ENCODE data around the gene PODN. TPM values are rescaled to one million over a fixed set of nuclear protein-coding genes. Genes with fewer than 3 reads are reported as not detected.

The PODN gene
- total RNA-seq, 4 donors from 2014 or later, result 78.6 to 150 (median 113) TPM

- DNase-seq (ENCODE audit: extremely low spot score), result no peak
- H3K9me3 ChIP-seq, result no peaks in the 10 kb centered on the region
Observed at GRCh38 chr1:53128401-53128800, 66.4 kb downstream of the PODN start.

GRCh38 chr1:53129891-53130597 is 68.0 kb downstream of the PODN start:
- no peaks in the 10 kb centered on the region for H3K36me3 ChIP-seq
- intact Hi-C loops (cut with DNase I), result no loop called here
- H3K9me3 ChIP-seq, result no peaks in the 10 kb centered on the region
- no peak overlapping the region for H3K4me3 ChIP-seq
- H3K27ac ChIP-seq (replicated peaks in 1 of 4), result peak overlapping the region in 3 of 4 donors; percentile 55 to 58 (median 56)
- no peaks in the 10 kb centered on the region for H3K27me3 ChIP-seq
- TF ChIP-seq CTCF (IDR thresholded peaks at IDR 0.05) (no peak), POLR2AphosphoS5 (IDR thresholded peaks at IDR 0.05) (no peak), EP300 (IDR thresholded peaks at IDR 0.05) (no peak), POLR2A (IDR thresholded peaks at IDR 0.05; ENCODE audit: low read depth) (no peak)
- 84% methylated on average over 8 of the region's 12 CpGs for WGBS
- peaks cover 4 to 40% (median 36%) of the 10 kb centered on the region in 4 donors for H3K4me1 ChIP-seq
- DNase-seq (ENCODE audit: extremely low spot score), result no peak

More at GRCh38 chr1:53128401-53128800, 66.4 kb downstream of the PODN start:
- Histone ChIP-seq H3K36me3 (no peaks in the 10 kb centered on the region), H3K27ac (replicated peaks in 1 of 4) (no peak overlapping the region), H3K27me3 (no peaks in the 10 kb centered on the region), H3K4me1 (peaks cover 8 to 56% (median 50%) of the 10 kb centered on the region in 4 donors), H3K4me3 (no peak overlapping the region)
- 95% methylated on average over 4 of the region's 4 CpGs for WGBS
- intact Hi-C loops (cut with DNase I), result no loop called here
- TF ChIP-seq POLR2A (IDR thresholded peaks at IDR 0.05; ENCODE audit: low read depth) (no peak), POLR2AphosphoS5 (IDR thresholded peaks at IDR 0.05) (no peak), EP300 (IDR thresholded peaks at IDR 0.05) (no peak), CTCF (IDR thresholded peaks at IDR 0.05) (no peak)

- H3K9me3 ChIP-seq, result no peaks in the 10 kb centered on the region
- no peak for DNase-seq (ENCODE audit: extremely low spot score)
- intact Hi-C loops (cut with DNase I), result no loop called here
- H3K27ac ChIP-seq (replicated peaks in 1 of 4), result peak overlapping the region; percentile 44 to 58 (median 56)
- H3K4me1 ChIP-seq, result peaks cover 4 to 42% (median 35%) of the 10 kb centered on the region in 4 donors
- H3K36me3 ChIP-seq, result no peaks in the 10 kb centered on the region
- no peak overlapping the region for H3K4me3 ChIP-seq
- H3K27me3 ChIP-seq, result no peaks in the 10 kb centered on the region
- TF ChIP-seq EP300 (IDR thresholded peaks at IDR 0.05) (no peak), CTCF (IDR thresholded peaks at IDR 0.05) (no peak), POLR2A (IDR thresholded peaks at IDR 0.05; ENCODE audit: low read depth) (no peak), POLR2AphosphoS5 (IDR thresholded peaks at IDR 0.05) (no peak)
- no CpG with 5 or more reads among the region's 1 CpG for WGBS
Observed at GRCh38 chr1:53130598-53130877, 68.5 kb downstream of the PODN start.

- DNase-seq (ENCODE audit: extremely low spot score), result no peak
- no peaks in the 10 kb centered on the region for H3K36me3 ChIP-seq
- peaks cover 4 to 40% (median 32%) of the 10 kb centered on the region in 4 donors for H3K4me1 ChIP-seq
- TF ChIP-seq CTCF (IDR thresholded peaks at IDR 0.05) (no peak), POLR2A (IDR thresholded peaks at IDR 0.05; ENCODE audit: low read depth) (no peak), POLR2AphosphoS5 (IDR thresholded peaks at IDR 0.05) (peak in 1 of 2 donors; percentile 35)
- intact Hi-C loops (cut with DNase I), result no loop called here
- WGBS, result 53% methylated on average over 9 of the region's 9 CpGs
- H3K4me3 ChIP-seq, result no peak overlapping the region
- H3K27me3 ChIP-seq, result no peaks in the 10 kb centered on the region
- no peaks in the 10 kb centered on the region for H3K9me3 ChIP-seq
- peak overlapping the region; percentile 52 to 58 (median 56) for H3K27ac ChIP-seq (replicated peaks in 1 of 4)
Observed at GRCh38 chr1:53130878-53131589, 69.0 kb downstream of the PODN start.

Measured in esophagus muscularis mucosa (tissue), 4 donors.